ENCODE results near the gene DCDC2C.
"Not testable (repeated sequence)": the region's sequence is repeated elsewhere in the genome, so short reads cannot be mapped to it uniquely, and the experiment has no call there.

The DCDC2C gene

DNA sequence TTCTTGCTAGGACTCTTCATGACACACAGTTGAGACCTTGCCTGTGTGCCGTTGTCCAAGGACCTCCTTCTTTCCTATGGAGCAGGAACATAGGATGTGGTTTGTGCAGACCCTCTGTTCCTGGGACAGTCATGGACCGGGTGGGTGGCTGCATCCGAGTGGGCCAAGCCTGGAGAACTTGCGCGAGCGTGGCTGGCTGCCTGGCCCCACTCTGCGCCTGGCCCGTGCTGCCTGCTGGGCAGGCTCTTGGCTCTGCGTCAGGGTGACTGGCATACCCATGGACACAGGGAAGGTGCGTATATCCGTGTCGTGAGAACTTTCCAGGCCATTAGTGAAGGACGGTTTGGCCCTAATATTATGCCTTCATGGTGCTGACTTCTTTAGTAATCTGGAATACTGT is 68.2 kb downstream of the DCDC2C start:
- no peak for DNase-seq (ENCODE audit: low spot score)

DNA sequence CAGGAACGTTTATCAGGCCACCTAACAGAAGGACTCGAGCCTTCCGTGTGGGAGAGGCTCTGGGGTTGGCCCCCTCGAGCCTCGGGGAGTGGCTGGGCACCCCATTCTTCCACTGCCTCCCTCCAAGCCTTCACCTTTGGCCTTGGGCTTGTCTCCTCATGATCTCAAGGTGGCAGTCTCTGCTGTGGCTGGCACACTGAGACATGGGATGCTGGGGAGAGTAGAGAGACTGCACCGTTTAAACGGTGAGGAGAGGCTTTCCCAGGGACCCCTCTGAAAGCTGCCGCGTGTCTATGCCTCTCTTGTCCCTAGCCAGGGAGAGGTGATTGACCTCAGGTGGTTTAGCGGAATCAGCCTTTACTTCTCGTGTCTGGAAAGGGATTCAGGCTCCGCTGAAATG is 71.0 kb downstream of the DCDC2C start:
- no peak for DNase-seq (ENCODE audit: low spot score)

DNA sequence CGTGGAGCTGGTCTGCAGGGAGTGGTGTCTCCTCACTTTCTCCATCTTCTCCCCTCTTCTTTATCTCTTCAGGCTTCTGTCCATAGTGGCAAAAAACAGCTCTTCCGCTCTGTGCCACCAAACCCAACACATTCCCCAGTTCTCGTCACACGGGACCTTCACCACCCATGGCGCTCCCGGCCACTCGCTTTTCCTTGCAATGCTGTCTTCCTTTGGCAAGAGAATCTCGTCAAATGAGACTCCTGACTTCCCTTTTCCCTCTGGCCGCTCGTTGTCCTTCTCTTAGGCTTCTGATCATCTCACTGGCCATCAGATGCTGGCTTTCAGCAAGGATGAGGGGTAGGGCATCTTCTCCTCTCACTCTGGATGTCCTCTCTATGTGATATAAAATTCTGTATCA is 72.9 kb downstream of the DCDC2C start:
- DNase-seq (ENCODE audit: low spot score): no peak

DNA sequence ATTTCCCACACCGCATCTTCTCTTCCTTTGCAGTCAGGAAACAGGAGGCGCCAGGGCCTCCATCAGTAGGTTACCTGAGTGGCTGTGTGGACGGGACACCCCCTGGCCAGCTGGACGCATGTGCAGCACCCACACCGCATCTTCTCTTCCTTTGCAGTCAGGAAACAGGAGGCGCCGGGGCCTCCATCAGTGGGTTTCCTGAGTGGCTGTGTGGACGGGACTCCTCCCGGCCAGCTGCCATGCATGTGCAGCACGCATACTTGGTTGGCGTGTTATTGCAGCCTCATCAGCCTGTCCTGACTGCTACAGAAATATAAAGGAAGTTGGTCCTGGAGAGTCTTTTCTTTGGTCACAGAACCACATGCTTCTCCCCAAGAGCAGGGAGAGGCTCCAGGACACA is 74.6 kb downstream of the DCDC2C start:
- no peak for DNase-seq (ENCODE audit: low spot score)

DNA sequence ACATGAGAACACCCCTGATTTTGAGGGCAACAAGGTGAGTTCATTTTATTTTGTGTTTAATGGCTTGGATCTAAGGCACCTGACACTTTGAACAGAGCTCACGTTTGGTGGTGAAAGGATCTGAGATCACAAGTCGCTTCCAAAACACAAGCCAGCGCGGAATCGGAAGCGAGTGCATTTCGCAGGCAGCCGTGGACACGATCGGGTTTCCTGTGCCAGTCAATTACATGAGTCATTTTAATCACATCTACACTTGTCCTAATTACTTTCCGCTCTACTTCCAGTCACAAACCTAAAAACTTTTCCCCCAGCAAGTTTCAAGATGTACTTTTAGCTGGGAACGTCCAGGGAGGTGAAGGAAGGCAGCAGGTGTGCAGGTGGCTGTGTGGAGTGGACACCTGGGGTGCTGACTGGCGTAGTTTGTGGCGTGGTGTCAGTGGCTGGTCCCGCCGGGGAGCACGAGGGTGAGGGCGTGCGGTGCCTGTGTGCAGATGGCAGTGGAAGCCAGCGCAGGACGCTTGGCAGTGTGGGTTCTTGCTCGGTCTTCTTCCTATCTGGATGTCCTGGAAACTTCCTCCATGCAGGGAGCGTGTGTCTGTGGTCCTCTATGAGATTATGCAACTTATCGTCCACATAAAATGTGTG is 75.6 kb downstream of the DCDC2C start:
- DNase-seq (ENCODE audit: low spot score): no peak

DNA sequence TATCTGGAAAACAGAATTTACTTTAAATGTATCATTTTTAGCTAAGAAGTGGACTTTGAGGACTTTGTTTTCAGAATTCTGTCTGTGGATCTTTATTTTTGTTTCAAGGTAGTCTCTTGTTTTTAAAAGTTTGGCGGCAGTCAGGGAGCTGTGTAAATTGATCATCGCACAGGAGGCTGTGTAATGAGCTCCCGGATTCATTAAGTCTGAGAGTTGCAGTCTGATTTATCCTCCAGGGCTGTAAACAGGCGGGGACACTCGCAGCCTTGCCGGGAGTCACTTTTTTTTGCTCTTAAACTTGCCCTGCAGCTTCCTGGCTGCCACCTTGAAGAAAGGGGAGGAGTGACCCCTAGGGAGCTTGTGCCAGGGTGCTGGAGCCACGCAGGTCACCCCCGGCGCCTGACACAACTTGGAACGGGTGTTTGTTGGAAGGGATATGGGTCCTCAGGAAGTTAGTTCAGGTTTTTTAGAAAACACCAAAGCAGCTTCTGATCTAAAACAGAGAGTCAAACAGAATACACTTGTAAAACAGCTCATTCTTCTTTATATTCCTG is 76.2 kb downstream of the DCDC2C start:
- no peak for DNase-seq (ENCODE audit: low spot score)

DNA sequence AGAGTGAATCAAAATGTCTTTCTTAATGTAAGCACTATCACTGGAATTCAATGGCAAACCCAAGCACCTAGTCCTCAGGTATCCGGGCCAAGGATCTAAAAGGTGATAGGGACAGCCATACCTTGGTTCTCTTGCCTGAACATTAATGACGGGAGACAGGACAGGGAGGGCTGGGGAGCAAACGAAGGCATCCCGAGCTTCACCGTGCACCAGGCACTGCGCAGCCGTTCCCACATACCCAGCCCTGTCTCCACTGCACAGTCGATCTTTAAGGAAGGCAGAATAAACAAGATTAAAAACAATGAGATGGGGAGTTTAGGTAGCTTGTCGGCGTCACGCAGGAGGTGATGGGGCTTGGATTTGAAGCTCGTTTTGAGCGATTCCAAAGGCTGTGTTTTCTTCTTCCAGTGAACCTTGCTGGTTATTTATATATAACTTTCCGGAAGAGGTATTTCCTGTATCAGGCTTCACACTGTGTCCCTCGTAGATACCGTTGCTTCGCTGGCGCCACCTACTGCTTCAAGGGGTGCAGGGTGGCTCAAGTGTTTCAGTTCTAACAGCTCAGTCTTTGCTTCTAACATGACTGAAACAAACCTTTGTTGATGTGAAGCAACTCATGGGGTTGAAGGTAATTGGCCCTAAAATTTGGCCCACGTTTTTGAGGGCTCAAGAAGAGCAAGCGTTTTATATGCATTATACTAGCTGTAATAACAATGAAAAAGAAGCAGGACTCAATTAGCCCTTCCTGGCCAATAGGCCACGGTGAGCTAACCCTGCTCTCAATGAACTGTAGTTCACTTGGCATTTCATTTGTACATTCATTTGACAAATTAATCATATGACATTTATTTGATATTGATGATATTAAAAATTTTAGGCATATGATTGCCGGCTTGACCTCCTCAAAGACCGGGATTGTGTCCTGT is 77.4 kb downstream of the DCDC2C start:
- DNase-seq (ENCODE audit: low spot score): peak; percentile 69

DNA sequence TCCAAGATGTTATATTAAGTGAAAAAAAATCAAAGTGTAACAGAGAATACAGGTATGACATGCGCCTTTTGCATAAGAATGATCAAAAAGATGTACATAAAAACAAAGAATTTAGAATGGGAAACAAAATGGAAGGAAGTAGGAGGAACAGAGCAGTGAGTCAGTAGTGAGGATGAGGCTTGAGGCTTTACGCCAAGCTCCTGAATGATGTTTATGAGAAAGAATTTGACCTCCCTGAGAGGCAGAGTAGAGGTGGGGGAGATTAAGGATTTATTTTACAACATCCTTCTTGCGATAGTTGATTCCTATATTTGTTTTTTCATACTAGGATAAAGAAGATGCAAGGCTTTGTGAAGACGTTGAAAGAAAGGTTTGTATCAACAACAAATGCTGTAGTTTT is 81.4 kb downstream of the DCDC2C start:
- DNase-seq (ENCODE audit: low spot score): no peak

DNA sequence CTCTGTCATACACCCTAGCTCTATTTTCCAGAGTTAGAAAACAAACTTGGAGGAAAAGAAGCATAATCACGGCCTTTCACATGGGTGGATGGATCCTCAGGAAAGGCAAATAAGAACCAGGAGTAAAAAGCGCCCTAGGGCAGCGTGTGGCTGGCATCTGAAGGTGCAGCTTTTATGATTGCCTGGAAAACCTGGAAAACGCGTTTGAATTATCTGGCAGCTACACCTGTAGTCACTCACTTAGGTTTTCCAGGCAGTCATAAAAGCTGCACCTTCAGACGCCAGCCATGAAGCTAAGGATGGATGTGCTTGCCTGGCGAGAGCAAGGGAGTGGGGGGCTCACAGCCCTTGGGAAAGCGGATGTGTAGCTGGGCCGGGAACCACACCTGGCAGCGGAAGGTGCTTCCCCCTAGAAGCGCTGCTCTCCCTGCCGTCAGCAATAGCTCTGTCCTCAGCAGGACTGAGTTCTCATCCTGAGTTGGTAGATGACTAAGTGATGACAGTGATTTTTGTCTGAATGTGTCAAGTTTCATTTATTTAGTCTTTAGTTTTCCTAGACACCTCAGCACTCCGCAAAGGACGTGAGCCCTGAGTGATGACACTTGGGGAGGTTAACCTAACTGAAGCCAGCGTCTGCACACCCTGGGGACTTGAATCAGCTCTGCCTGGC is 82.0 kb downstream of the DCDC2C start:
- no peak for DNase-seq (ENCODE audit: low spot score)

DNA sequence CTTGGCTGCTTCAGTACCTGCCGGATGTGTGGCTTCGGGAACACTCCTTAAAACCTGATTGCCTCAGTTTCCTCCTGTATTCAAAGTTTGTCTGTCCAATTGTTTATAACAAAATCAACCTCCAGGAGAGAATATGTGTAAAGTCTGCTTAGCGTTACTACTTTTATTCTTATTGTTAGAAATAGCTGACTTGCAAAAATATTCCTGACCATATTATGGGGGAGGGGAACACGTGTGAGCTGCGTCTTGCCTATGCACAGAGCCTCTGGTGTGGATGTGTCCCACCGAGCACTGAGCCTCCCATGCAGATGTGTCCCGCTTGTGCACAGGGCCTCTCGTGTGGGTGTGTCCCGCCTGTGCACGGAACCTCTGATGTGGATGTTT is 82.5 kb downstream of the DCDC2C start:
- DNase-seq (ENCODE audit: low spot score): no peak

DNA sequence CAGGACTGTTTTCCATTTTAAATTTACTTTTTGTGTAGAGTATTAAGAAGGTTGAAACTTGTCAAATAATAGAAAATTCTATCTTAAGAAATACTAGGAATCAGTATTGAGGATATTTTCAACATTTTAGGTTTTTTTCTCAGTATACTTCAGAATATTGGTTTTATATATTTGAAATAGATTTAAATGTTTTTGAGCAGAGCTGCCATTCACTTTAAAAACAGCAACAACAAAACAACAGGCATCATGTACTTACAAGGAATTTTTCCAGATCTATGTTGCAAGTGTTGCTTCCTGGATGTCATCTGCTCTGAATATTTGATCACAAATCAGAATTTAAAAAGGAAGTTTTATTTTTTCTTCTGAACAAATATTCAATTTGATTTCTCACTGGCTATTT is 84.4 kb downstream of the DCDC2C start:
- DNase-seq (ENCODE audit: low spot score): no peak

DNA sequence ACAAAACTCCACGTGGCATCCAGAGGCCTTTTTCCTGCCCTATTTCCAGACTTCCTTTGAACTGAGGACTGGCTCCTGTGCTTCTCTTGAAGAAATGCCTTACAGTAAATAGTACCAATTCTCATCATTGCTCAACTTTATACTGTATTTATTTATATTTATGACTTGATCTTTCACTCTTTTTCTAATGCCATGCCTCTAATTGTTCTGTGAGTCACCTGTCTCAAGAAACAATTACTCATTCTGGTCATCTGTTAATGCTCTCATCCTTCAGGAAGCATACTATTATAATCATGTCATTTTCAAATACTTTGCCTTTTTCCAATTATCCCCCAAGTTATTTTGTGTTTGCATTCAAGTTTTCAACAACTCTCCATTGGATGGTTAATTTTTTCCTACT is 85.9 kb downstream of the DCDC2C start:
- no peak for DNase-seq (ENCODE audit: low spot score)

DNA sequence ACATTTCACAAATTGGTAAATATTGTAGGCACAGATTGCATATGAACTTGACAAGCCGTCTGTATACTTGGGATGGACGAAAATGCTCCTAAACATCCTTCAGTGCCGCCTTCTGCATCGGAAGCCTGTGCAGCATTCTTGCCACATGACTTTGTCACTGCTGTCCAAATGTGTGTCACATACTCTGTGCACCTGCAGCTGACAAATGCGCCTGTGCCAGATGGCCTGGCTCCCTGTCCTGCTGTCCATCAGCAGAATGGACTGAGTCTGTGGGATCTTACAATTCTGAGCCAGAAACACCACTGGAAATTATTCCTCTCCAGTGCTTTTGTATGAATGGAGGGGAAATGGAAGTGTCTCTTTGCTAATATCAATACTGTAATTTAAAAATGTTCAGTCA is 89.9 kb downstream of the DCDC2C start:
- no peak for DNase-seq (ENCODE audit: low spot score)

DNA sequence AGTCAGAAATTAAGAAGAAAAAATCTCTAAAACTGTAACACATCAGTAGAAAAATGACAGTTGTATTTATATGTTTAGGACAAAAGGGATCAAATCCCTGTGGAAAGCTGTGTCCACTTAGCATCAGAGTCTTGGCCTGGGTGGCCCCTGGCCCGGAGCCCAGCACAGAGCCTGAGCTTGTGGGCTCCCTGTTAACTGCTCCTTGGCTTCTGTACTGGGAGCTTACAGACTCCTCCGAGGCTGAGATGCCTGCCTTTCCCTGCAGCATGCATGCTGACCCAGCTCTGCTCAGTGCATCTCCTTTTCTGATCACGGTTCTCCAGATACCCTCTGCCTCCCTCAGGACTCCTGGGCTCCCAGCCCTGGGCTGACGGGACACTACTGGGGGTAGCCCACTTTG is 98.1 kb downstream of the DCDC2C start:
- DNase-seq (ENCODE audit: low spot score): no peak

DNA sequence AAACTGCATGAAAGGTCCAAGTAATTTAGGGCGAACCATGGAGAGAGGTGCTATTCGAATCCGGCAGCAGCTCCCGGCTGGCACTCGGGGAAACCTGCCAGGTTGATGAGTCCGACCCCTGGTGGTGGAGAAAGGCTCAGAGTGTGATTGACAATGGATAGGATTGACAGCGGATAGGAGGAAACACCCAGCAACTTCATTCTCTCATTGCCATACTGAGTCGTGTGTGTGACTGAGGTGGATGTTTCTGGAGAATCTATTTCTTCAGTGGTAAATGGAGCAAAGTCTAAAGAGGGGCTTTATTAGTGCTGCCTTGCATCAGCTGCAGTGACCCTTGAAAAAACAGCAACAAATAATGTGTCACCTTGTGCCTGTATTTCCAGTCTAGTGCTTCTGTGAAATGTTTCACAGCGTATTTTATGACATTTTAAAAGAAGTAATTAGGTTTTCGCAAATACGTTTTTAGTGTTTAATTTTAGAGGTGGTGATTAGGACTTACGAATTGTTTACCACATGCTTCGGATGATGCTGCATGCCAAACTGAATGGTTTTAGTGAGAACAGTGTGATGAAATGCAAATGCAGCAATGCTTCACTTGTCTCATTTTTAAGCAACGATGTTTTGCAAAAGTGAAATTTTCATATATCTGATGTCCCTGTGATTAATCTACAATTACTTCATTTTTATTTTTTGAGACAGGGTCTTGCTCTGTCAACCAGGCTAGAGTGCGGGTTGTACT is 102.0 kb downstream of the DCDC2C start:
- no peak for DNase-seq (ENCODE audit: low spot score)

DNA sequence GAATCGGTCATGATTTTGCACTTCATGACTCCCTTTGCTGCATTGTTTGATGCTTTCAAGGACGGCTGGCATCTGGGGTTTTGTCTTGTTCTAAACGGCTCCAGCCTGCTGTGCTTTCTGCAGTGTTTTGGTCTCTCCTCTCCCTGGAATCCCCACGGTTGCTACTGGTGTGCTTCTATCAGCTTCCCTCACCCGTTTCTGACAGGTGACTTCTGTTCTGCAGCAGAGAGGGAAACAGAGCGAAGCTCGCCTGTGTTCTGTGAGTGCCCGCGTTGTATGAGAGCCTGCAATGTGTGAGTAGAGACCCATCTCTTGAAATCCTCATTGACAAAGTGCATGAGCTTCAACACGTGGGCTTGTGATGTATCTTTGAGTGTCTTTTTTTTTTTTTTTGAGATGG is 102.8 kb downstream of the DCDC2C start:
- DNase-seq (ENCODE audit: low spot score): no peak

DNA sequence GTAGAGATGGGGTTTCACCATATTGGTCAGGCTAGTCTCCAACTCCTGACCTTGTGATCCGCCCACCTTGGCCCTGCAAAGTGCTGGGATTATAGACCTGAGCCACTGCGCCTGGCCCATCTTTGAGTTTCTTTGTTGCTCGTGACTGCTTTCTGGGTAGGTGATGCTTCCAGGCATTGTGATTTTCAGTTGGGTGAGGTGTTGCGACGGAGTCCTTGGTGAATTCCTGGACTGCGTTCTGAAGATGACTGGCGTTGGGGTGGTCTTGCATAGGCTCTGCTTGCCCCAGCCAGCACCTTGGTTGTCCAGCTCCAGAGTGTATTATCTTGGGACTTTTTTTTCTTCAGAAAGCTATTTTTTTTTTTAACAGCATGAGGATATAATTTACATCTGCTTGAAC is 103.4 kb downstream of the DCDC2C start:
- DNase-seq (ENCODE audit: low spot score): no peak

DNA sequence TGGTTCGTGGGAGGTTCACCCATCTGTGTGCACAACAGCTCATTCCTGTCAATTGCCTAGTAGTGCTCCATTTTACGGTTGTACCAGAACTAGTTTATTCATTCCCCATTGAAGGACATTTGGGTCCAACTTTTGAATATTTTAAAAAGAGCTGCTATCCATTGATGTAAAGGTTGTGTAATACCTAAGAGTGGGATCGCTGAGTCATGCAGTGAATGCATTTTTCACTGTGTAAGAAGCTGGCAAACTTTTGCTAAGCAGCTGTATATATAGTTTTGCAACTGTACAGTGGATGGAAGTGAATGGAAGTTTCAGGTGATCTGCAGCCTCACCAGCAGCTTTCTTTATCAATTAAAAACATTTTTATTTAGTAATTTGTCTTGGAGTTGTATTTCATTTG is 104.5 kb downstream of the DCDC2C start:
- DNase-seq (ENCODE audit: low spot score): no peak

DNA sequence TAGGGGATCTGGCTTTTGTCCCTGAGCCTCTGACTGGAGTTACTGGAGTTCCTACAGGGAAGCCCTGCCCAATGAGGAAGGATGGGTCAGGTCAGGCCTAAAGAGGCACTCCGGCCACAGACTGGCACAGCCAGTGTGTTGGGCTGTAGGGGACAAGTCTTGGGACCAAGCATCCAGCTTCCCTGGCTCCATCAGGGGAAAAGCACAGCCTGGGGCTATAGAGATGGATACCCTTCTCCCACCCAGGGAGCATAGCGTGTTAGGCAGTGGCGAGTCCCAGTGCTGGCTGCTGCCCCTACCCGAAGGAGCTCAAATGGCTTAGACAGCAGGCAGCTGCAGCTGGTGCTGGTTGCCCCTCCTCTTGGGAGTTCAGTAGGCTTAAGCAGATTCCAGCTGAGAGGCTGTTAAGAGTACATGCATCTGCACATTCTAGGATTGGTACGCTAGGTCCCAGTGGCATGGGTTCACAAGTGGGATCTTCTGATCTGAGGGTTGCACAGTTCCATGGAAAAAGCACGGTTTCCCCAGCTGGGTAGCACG is 111.4 kb downstream of the DCDC2C start:
- DNase-seq (ENCODE audit: low spot score): no peak

DNA sequence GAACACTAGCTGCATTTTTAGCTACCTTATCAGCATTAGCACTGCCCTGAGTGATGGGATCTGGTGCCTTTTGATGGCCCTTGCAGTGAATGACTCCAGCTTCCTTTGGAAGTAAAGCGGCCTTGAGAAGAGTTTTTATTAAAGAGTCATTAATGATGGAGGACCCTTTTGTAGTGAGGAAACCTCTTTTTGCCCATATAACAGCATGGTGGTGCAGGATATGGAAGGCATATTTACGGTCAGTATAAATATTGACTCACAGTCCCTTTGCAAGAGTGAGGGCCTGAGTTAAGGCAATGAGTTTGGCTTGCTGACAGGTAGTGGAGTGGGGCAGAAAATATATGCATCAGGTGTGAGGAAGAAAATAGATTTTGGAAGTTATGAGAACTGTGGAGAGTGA is 113.8 kb downstream of the DCDC2C start:
- not testable (repeated sequence) for DNase-seq (ENCODE audit: low spot score)

DNA sequence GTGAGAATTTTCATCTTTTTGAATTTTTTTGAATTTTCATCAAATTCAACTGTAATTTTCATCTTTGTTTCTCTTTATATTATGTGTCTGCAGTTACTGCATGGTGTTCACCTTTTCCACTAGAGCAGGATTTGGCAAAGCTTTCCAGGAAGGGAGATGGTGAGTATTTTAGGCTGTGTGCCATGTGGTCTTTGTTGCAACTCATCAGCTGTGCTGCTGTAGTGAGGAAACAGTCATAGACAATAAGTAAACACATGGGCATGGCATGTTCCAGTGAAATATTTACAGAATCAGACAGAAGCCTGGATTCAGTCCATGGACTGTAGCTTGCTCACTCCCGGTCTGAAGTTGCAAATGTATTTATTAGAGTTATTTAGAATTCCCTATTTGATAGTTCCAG is 120.4 kb downstream of the DCDC2C start:
- no peak for DNase-seq (ENCODE audit: low spot score)
